SU-DHL-6 (cell line): ENCODE results near the gene FGD4.

Experiments
- H2AFZ ChIP-seq: fragments of 200-600 bp; sonication (generic); 2 replicates; pipeline ENCODE4 v1.6.1; 2014; ENCODE audit warnings: low read depth, mild to moderate bottlenecking, moderate library complexity, mixed read lengths, antibody characterized with exemption, low read length; ENCODE audit not compliant: severe bottlenecking
- H3F3A ChIP-seq: fragments of 200-600 bp; shearing (Covaris generic); 2 replicates; pipeline ENCODE4 v1.6.0; 2016; ENCODE audit warnings: antibody characterized with exemption, mild to moderate bottlenecking; ENCODE audit not compliant: insufficient read depth
- H3K27ac ChIP-seq: fragments of 200-600 bp; sonication (generic); 2 replicates; pipeline ENCODE4 v1.5.1; 2016; ENCODE audit warnings: low read depth, mild to moderate bottlenecking, low read length, moderate library complexity, mixed read lengths
- H3K27me3 ChIP-seq: fragments of 200-600 bp; sonication (generic), shearing (Covaris generic); 2 replicates; pipeline ENCODE4 v1.6.0; 2014; ENCODE audit warnings: mild to moderate bottlenecking, low read length
- H3K36me3 ChIP-seq: fragments of 200-600 bp; sonication (generic); 2 replicates; pipeline ENCODE4 v1.6.1; 2014; ENCODE audit warnings: mild to moderate bottlenecking, low read length, mixed read lengths
- H3K4me2 ChIP-seq: fragments of 300-600, 200-600 bp; shearing (Covaris generic), sonication (generic); 2 replicates; pipeline ENCODE4 v1.6.0; 2014; ENCODE audit warnings: low read length, low read depth, mild to moderate bottlenecking; ENCODE audit not compliant: poor library complexity, severe bottlenecking
- H3K4me3 ChIP-seq: fragments of 200-600 bp; sonication (generic); 2 replicates; pipeline ENCODE4 v1.5.1; 2014; ENCODE audit warnings: antibody characterized with exemption, low read length, mild to moderate bottlenecking, mixed read lengths; ENCODE audit not compliant: insufficient read depth, poor library complexity, severe bottlenecking
- H3K79me2 ChIP-seq: fragments of 200-600 bp; sonication (generic); 2 replicates; pipeline ENCODE4 v1.6.1; 2014; ENCODE audit warnings: mild to moderate bottlenecking, low read length, moderate library complexity; ENCODE audit not compliant: insufficient read depth
- H3K9ac ChIP-seq: fragments of 200-600 bp; sonication (generic); 2 replicates; pipeline ENCODE4 v1.7.0; 2014; ENCODE audit warnings: mild to moderate bottlenecking, low read length
- H3K9me2 ChIP-seq: fragments of 200-600 bp; sonication (generic); replicated peaks from 2 replicates; pipeline ENCODE4 v1.6.1; 2014; ENCODE audit warnings: low read length; ENCODE audit not compliant: insufficient read depth
- H3K9me3 ChIP-seq: fragments of 200-600 bp; sonication (generic); 2 replicates; pipeline ENCODE4 v1.6.1; 2014; ENCODE audit warnings: low read length, mixed read lengths; ENCODE audit not compliant: insufficient read depth
- H4K20me1 ChIP-seq: fragments of 200-600 bp; sonication (generic); 2 replicates; pipeline ENCODE4 v1.6.1; 2014; ENCODE audit warnings: low read depth, mild to moderate bottlenecking, antibody characterized with exemption, low read length, moderate library complexity, mixed read lengths
- CTCF ChIP-seq: fragments of 200-600 bp; sonication (generic); IDR thresholded peaks from one replicate; pipeline ENCODE4 v1.5.1; 2017; ENCODE audit warnings: antibody characterized with exemption, mild to moderate bottlenecking, low read length, moderate library complexity; ENCODE audit not compliant: insufficient read depth, poor library complexity, severe bottlenecking
- EZH2phosphoT487 ChIP-seq: fragments of 200-600 bp; sonication (generic), shearing (Covaris generic); conservative IDR thresholded peaks from 2 replicates; pipeline ENCODE4 v1.6.1; 2018; ENCODE audit warnings: mild to moderate bottlenecking, antibody characterized with exemption, low read length, moderate library complexity, mixed read lengths

FGD4 gene

DNA sequence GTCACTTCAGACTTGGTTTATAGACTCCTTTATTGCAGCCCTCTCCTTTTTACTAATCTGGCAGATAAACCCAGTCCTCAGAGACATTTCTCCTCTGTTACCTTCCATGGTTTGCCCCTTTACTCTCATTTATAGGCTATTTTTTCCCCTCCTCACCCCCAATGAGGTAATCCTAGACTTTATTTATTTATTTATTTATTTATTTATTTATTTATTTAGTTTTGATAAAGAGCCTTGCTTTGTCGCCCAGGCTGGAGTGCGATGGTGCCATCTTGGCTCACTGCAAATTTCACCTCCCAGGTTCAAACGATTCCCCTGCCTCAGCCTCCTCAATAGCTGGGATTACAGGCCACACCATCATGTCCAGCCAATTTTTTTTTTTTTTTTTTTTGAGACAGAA lies 8.4 kb downstream of the FGD4 start:
- Histone ChIP-seq H3K27me3 (no peaks in the 10 kb centered on the region), H3K36me3 (no peaks in the 10 kb centered on the region), H3K9ac (no peak overlapping the region), H3K79me2 (no peaks in the 10 kb centered on the region), H3K27ac (no peak overlapping the region), H3K9me3 (no peaks in the 10 kb centered on the region), H2AFZ (no peak overlapping the region), H3F3A (no peaks in the 10 kb centered on the region), H4K20me1 (no peaks in the 10 kb centered on the region), H3K4me3 (no peak overlapping the region), H3K9me2 (no peaks in the 10 kb centered on the region), H3K4me2 (no peak overlapping the region)
- TF ChIP-seq CTCF (no peak), EZH2phosphoT487 (no peak)

DNA sequence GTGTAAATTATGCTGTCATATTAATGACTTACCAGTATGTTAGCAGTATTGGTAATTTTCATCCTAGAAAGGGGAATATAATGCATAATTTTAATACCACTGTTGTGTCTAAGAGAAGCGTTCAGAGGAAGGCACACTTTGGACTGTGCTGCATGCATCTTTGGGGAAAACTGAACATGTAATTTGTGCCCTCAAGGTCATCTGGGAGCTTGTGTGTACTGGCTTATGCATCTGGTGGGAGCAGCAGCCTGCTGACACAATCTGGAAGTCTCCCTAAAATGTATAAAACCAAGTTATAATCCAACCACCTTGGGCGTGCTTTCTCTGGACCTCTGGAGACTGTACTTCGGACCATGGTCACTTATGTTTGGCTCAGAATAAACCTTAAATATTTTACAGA lies 14.1 kb downstream of the FGD4 start:
- no peaks in the 10 kb centered on the region for H3K27me3 ChIP-seq

DNA sequence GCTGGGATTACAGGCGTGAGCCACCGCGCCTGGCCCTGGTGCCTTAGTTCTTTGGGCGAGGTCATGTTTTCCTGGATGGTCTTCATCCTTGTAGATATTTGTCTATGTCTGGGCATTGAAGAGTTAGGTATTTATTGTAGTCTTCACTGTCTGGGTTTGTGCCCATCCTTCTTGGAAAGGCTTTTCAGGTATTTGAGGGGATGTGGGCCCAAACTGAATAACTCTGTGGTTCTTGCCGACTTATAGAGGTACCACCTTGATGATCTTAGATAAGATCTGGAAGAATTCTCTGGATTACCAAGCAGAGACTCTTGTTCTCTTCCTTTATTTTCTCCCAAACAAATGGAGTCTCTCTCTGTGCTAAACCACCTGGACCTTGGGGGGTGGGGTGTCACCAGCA lies 18.9 kb downstream of the FGD4 start:
- Histone ChIP-seq H2AFZ (no peak overlapping the region), H3K4me3 (no peak overlapping the region), H3K79me2 (no peaks in the 10 kb centered on the region), H3F3A (no peaks in the 10 kb centered on the region), H3K27me3 (no peaks in the 10 kb centered on the region), H3K36me3 (no peaks in the 10 kb centered on the region), H3K27ac (no peak overlapping the region), H3K9ac (no peak overlapping the region), H4K20me1 (no peaks in the 10 kb centered on the region), H3K9me3 (no peaks in the 10 kb centered on the region), H3K9me2 (no peaks in the 10 kb centered on the region), H3K4me2 (no peak overlapping the region)
- no peak for TF ChIP-seq EZH2phosphoT487
- no peak for TF ChIP-seq CTCF

More for the DNA sequence above, 14.1 kb downstream of the FGD4 start:
- H3K9me2 ChIP-seq, result no peaks in the 10 kb centered on the region
- no peak overlapping the region for H2AFZ ChIP-seq
- H3K4me3 ChIP-seq, result no peak overlapping the region
- H3K4me2 ChIP-seq, result no peak overlapping the region
- no peak overlapping the region for H3K27ac ChIP-seq
- H3K36me3 ChIP-seq, result no peaks in the 10 kb centered on the region
- H3F3A ChIP-seq, result no peaks in the 10 kb centered on the region
- H3K9ac ChIP-seq, result no peak overlapping the region
- TF ChIP-seq CTCF (no peak), EZH2phosphoT487 (no peak)
- no peaks in the 10 kb centered on the region for H3K79me2 ChIP-seq
- no peaks in the 10 kb centered on the region for H3K9me3 ChIP-seq
- no peaks in the 10 kb centered on the region for H4K20me1 ChIP-seq
